ENCODE results near the gene OSBPL1A.
"Not testable (repeated sequence)": the region's sequence is repeated elsewhere in the genome, so short reads cannot be mapped to it uniquely, and the experiment has no call there.

Gene OSBPL1A

GRCh38 chr18:24177499-24178133 is 220.0 kb downstream of the OSBPL1A start:
- no peak for DNase-seq

- DNase-seq, result peak; percentile 74
Observed at GRCh38 chr18:24176727-24177416, 220.8 kb downstream of the OSBPL1A start.

GRCh38 chr18:24173997-24174396 is 223.6 kb downstream of the OSBPL1A start:
- DNase-seq, result no peak

DNA sequence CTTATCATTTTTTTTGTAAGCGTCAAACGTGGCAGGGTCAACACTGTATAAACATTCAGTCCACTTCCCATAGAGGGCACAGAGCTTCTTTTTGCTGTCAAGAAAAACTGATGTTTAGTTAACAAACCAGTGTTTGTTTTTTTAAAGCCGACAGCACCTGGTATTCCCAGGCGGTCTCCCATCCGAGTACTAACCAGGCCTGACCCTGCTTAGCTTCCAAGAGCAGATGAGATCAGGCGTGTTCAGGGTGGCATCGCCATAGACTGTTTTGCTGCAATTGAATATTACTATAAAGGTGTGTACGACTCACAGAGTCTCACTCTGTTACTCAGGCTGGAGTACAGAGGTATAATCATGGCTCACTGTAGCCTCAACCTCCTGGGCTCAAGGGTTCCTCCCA is 227.3 kb downstream of the OSBPL1A start:
- no peak for DNase-seq

- no peak for DNase-seq
Observed at GRCh38 chr18:24168496-24168895, 229.1 kb downstream of the OSBPL1A start.

DNA sequence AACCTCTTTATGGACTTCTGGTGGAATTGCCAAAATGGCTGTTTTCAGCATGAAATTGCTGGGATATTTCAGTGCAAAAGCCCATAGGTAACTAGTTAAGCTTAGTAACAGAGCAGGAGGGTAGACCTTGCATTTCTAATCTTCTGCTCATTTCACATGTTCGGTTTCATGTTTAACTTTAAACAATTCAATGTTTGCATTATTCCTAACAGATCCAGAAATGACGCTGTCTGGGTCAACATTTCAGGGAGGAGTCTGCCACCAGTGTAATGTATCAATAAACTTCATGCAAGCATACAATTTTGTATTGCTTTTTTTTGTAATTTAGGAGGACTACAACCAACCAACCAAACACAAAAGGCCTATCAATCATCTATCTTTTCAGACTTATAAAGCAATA is 236.3 kb downstream of the OSBPL1A start:
- no peak for DNase-seq

DNA sequence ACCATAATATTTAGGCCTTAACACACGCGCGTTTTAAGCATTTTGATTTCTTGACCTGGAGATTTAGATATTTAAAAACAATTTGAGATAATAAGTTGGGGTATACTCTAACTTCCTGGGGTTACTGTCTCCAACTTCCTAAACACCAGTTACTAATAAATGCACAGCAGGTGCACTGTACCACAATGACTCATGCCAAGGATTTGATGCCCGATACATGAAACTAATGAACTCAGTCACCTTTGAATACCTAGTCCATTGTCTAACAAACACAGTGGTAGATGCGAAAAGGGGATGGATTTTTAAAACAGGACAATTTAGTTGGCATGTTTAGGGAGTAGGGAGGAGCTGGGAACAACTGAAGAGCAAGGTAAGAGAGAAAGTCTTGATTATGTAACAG is 237.5 kb downstream of the OSBPL1A start:
- no peak for DNase-seq

DNA sequence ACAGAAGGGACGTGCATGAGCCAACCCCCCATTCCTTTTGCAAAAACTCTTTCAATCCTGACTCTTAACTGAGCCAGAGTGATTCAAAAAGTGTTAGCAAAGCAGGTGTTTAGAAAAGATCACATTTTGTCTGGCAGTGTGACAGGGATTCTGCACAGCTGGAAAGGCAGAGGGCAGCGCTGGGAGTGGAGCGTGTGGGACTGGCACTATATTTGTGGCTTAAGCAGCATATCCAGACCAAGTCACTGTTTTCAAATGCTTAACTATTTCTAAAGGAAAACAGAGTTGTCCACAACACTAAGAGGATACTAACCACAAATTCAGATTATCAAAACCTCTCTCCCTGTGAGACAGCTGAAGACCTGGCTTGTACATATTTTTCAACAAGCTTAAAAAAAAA is 239.8 kb downstream of the OSBPL1A start:
- no peak for DNase-seq

DNA sequence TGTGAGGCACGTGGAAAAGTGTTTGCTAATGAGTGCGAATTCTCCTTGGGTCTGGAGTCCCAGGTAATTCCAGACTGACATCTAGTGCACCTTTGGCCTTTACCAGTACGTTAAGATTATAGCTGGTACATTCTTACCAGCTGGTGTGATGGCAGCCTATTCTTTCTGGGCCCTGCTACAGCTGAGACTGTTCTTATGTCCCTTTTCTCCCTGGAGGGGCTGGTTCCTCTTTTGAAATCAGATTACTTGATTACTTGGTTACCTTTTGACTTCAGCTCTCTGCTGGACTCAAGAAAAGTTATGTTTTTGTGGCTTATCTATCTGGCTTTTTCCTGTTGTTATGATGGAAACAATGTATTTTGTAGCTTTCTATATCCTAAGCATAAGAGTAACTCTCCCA is 244.2 kb downstream of the OSBPL1A start:
- DNase-seq, result no peak

GRCh38 chr18:24149591-24149990 is 248.0 kb downstream of the OSBPL1A start:
- DNase-seq, result not testable (repeated sequence)

- DNase-seq, result no peak
Observed at GRCh38 chr18:24142376-24142775, 255.2 kb downstream of the OSBPL1A start.

DNA sequence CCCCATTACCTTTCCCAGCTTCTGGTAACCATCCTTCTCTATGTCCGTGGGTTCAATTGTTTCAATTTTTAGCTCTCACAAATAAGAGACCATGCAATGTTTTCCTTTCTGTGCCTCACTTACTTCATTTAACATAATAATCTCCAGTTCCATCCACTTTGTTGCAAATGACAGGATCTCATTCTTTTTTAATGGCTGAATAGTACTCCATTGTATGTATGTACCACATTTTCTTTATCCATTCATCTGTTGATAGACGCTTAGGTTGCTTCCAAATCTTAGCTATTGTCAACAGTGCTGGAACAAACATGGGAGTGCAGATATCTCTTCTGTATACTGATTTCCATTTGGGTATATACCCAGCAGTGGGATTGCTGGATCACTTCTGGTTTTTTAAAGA is 256.9 kb downstream of the OSBPL1A start:
- DNase-seq, result no peak

DNA sequence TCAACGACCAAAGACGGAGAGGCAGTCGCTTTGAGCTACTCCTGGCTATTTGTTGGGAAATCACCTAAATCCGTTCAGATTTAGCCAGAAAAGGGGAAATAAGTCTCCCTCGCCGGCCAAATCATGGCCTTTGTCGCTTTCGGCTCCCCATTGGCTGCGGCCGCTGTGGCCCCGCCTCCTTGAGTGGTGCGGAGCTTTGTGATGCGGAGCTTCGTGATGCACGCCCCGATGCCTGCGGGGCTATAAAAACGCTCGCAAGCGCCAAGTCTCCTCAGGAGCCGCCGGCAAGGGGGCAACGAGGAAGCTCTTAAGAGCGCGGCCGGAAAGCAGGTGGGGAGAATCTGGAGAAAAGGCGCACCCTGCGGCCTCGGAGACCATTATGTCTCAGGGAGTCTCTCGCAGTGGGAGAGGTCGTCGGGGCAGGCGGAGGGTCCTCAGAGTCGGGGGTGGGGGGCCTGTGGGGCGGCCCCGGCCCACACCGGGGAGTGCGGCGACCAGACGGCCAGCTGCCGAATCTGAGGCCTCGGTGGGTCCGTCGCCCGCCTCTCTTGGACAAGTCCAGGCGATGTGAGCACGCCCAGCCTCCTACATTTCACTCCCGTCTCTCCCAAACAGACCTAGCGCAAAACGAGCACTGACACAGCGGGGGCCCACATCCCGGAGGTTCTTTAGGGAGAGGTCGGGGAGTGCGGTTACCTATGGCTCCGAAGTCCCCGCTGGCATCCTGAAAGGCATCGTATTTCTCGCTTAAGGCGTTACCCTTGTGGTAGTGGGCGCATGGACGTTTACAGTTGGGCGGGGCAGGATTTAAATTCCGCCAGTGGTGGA is 258.6 kb downstream of the OSBPL1A start, which contains the start of gene CABYR:
TSS of gene CABYR (plus strand) at position 274 of the 828 bp plus-strand sequence. CDS start 4,053 bp downstream, outside the sequence.
- peak; percentile 57 for DNase-seq

DNA sequence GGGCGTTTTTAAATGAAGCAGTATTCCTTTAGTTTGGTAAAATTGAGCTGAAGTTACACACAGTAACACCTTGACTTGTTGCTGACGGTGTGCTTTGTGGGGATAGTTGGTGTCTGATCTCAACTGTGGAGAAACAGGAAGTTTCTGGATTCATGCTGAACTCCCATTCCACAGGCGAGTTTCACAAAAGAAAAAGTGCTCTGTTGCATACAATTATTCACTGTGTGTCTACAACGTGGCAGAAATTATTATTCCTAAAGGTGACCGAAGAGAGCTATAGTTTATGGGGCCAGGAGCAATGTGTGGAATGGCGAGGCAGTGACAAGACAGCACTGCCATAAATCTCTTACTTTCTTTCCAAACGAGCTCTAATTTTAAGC is 259.2 kb downstream of the OSBPL1A start:
- DNase-seq, result no peak

GRCh38 chr18:24136967-24137373 is 260.7 kb downstream of the OSBPL1A start:
- DNase-seq, result no peak

- DNase-seq, result no peak
Observed at GRCh38 chr18:24130494-24130893, 267.1 kb downstream of the OSBPL1A start.

DNA sequence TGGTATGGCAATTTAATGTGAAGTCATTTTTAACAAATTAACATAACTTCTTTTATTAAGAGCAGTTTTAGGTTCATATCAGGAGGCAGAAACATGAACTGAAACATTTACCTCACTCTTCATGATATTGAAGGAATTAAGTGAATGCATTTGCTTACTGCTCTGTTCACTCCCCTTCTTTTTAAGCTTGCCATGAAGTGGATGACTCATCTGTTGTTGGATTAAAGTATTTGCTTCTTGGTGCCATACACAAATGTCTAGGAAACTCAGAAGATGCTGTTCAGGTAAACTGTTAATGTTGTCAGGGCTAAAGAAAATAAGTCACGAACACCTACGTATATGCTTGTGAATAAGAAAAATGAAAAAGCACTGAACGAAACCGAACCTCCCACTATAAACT is 268.9 kb downstream of the OSBPL1A start:
- DNase-seq, result no peak

- no peak for DNase-seq
Observed at GRCh38 chr18:24127735-24128134, 269.9 kb downstream of the OSBPL1A start.

DNA sequence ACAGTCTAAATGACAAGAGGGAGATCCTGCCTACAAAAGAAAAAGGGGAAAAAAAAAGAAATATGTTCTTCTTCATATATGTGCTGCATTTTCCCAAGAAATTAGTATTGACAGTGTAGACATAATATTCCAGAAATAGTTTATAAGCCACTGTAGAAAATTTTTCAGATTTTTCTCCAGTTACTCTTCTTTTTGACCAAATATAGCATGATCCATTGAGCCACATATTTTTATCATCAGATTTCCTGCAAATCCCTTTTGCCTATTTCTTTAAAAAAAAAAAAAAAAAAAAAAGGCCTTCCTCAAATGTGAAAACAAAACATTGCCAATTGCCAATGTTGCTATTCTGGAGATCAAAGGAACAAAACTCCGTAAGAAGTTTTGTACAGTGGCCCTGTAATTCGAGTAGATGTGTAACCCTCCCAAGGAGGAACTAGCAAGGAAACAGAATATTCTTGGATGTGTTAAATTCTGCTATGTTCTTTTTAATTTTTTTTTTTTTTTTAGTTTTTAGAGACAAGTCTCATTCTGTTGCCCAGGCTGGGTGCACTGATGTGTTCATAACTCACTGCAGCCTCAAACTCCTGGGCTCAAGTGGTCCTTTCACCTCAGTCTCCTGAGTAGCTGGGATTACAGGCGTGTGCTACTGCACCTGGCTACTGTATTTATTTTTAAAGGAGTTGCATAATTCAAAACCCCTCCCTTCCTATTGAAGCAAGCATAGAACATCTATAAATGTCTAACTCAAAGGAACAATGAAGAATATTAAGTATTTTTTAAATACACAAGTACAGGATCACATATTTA is 271.3 kb downstream of the OSBPL1A start:
- no peak for DNase-seq

DNA sequence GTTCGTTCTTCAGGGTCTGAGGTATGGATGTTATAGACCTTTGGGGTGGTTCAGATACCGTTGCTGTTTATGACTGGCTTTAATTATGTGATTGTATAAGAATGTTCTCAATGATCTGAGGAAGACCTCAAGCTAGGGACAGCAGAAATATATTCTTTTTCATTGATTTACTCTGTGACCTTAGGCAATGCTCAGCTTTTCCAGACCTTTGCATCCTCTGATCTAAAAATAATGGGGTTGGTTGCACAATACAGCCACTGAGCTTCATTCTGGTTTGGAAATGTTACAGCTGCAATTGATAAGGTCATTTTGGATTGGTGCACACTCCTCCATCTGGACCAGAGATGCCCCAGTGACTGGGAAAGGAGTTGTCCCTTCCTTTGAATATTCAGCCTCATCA is 276.0 kb downstream of the OSBPL1A start:
- DNase-seq, result no peak

GRCh38 chr18:24120676-24121075 is 276.9 kb downstream of the OSBPL1A start:
- no peak for DNase-seq

DNA sequence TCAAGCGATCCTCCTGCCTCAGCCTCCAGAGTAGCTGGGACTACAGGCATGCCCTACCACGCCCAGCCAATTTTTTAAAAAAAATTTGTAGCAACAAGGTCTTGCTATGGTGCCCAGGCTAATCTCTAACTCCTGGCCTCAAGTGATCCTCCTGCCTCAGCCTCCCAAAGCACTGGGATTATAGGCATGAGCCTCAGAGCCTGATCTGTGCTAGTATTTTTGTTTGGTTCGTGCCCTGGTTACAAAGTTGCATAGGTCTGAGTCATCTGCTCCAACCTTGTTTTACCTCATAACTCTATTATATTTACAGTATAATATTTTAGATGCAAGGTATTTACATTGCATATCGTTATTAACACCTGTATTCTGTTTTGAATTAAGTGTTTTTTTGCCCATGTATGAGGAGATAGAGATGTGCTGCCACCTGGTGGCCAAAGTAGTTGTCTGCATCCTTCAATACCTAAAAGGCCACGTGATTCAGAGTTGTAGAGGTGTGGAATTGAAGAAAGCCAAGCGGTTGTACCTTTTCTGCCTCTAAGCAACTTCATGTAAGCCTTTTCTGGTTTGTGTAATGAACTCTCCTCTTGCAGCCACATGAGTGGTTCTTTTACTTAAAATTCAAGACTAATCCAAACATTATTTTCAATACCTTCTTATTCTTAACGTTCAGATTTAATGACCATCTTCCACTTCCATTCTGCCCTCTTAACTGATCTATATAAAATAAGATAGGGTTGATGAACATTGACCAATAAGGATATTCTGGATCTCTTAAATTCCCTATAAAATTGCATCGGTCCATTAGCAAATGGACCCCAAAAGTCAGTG is 278.7 kb downstream of the OSBPL1A start:
- peak; percentile 91 for DNase-seq

Data from hematopoietic multipotent progenitor cell treated with erythropoietin and hydrocortisone succinate and interleukin-3 and kit ligand, for 6 days (in vitro differentiated cells).